GM21360 (cell line): ENCODE results near the gene ZZZ3.
"Not testable (repeated sequence)": the region's sequence is repeated elsewhere in the genome, so short reads cannot be mapped to it uniquely, and the experiment has no call there.

ENCODE experiments used
- ATAC-seq: cut with Tn5 transposase; IDR thresholded peaks from one replicate; pipeline ENCODE4 v1.9.1; 2021; ENCODE audit warnings: mild to moderate bottlenecking, moderate library complexity; ENCODE audit not compliant: unreplicated experiment

The ZZZ3 gene

DNA sequence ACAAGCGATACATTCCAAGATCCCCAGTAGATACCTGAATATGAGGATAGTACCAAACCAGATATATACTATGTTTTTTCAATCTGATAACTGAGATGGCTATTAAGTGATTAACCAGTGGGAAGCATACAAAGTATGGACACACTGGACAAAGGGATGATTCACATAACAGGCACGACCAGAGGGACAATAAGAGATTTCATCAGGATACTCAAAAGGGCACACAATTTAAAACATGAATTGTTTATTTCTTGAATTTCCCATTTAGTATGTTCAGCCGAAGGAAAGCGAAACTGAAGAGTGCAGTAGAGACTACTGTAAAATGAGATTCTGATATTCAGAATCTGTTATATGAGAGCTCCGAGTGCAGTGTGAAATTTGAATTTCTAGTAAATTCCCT lies 10.6 kb downstream of the ZZZ3 start:
- no peak for ATAC-seq

DNA sequence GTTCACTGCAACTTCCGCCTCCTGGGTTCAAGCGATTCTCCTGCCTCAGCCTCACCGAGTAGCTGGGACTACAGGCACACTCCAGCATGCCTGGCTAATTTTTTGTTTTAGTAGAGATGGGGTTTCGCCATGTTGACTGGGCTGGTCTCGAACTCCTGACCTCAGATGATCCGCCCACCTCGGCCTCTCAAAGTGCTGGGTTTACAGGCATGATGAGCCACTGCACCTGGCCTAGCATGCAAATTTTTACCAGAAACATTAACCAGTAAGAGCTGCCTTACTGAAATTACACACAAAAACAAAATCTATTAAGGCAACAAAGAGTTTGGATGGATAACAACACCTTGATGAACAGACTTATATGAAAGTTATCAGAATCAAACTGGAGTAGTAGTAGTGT lies 12.1 kb downstream of the ZZZ3 start:
- no peak for ATAC-seq

DNA sequence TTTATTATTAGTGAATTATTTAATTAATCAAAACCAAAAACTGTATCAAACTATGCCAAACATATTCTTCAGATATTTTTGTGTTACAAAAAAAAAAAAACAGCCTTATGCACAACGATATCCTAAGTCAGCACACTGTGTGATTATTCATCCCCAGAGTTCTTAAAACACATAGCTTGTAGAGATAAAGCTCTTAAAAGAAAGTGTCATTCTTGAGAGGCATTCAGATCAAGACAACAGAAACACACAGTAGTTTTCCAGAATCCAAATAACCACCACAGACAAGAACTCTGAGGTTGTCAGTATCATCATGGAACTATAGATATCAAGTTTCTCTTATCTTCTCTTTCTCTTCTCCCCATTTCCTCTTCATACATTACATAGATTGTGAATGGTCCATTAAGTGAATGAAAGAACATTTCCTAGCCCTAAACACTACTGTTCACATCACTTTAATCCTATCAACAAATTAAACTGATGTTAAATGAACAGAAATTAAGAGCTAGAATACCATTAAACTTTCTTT lies 13.5 kb downstream of the ZZZ3 start:
- ATAC-seq, result no peak

DNA sequence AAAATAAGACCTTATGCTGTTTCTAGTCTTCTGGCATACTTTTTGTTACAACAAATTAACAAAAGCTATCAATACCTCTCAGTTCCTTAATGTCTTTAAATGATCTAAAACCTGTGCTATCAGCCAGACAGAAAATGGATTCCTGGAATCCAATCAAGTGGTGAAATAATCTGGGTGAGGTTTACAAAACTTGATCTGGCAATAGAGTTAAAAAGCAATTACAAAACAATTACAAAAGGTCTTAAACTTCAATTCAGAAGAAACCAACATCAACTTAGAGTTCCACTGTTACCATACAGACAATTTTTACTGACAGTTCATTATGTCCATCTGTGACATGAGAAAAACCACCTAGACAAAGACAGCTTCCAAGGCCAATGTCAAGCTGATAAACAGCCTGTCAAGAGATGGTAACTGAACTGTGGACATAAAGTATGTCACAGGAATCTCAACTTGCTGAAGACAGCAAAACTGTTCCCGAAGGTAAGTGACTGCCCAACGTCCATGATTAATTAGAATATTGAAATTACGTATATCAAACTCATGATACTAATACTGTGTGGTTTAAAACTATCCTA lies 17.4 kb downstream of the ZZZ3 start:
- ATAC-seq, result no peak

DNA sequence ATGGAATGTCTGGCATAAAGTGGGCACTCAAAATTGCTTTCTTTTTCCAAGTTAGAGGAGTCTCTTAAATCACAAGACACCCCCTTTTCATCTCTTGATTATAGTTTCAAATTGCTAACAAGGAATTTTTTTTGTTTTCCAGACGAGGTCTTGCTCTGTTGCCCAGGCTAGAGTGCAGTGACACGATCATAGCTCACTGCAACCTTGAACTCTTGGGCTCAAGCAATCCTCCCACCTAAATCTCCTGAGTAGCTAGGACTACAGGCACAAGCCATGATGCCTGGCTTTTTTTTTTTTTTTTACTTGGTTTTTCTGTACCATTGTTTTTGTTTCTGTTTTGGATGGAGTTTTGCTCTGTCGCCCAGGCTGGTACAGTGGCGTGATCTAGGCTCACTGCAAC lies 20.8 kb downstream of the ZZZ3 start:
- ATAC-seq, result no peak

DNA sequence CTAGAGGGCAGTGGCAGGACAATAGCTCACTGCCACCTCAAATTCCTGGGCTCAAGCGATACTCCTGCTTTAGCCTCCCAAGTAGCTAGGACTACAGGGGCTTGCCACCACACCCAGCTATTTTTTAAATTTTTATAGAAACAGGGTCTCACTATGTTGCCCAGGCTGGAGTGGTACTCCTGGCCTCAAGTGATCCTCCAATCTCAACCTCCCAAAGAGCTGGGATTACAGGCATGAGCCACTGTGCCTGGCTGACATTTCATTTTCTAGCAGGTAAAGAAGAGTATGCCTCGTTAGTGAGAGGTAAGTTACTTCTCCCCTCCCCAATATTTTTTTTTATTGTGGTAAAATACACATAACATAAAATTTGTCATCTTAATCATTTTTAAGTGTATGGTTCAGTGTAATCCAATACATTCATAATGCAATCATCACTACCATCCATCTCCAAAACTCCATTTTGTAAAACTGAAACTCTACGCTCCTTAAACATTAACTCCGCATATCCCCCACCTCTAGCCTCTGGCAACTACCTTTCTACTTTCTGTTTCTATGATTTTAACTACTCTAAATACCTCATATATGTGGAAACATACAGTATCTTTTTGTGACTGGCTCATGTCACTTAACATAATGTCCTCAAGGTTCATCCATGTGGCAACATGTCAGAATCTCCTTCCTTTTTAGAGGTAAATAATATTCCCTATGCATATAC lies 22.4 kb downstream of the ZZZ3 start:
- ATAC-seq, result no peak

DNA sequence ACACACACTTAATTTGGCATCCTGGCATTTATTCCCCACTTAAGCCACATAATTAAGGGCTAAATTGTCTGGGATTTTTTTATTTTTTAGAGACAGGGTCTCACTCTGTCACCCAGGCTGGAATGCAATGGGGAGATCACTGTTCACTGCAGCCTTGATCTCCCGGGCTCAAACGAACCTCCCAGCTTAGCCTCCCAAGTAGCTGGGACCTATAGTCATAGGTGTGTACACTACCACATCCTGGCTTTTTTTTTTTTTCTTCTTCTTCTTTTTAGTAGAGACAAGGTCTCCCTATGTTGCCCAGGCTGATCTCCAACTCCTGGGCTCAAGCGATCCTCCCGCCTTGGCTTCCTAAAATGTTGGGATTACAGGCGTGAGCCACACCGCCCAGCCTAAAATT lies 24.2 kb downstream of the ZZZ3 start:
- ATAC-seq, result no peak

DNA sequence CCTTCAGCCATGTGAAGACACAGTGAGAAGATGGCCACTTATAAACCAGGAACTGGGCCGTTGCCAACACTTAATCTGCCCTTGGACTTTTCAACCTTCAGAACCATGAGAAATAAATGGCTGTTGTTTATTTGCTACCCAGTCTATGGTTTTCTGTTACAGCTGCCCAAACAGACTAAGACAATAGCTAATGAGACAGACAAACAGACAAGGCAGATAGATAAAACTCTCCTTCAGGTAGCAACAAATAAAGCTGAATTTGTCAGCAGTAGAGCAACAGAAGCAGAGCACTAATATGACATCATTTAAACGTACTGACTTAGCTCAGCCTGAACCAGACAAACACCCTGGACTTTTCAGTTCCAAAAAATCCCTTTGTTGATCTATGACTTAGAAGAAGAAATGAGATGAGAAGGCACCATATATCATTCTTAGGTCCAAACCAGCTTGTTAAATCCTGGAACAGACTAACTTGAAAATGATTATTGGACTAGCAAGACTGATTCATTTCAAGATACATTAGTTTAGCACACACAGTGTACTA lies 27.0 kb downstream of the ZZZ3 start:
- ATAC-seq, result no peak

DNA sequence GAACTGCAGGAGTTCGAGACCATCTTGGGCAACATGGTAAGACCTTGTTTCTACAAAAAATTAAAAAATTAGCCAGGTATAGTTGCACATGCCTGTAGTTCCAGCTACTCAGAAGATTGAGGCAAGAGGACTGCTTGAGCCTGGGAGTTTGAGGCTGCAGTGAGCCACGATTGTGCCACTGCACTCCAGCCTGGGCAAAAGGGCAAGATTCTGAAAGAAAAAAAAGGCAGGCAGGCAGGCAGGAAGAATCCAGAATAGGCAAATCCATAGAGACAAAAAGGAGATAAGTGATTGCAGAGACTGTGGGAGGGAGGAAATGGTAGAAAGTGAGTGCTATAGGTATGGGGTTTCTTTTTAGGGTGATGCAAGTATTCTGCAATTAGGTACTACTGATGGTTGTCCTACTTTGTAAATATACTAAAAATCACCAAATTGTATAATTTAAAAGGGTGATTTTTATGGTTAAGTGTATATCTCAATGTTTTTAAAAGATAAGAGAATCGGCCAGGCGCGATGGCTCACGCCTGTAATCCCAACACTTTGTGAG lies 29.4 kb downstream of the ZZZ3 start:
- no peak for ATAC-seq

DNA sequence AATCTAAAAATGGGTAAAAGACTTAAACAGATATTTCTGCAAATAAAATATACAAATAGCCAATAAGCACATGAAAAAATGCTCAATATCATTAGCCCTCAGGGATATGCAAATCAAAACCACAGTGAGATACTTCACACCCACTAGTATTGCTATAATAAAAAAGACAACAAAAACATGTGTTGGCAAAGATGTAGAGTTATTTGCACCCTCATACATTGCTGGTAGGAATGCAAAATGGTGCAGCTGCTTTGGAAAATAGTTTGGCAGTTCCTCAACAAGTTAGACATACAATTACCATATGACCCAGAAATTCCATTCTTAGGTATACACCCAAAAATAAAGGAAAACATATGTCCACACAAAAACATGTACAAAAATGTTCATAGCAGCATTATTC lies 30.2 kb downstream of the ZZZ3 start:
- ATAC-seq, result no peak

DNA sequence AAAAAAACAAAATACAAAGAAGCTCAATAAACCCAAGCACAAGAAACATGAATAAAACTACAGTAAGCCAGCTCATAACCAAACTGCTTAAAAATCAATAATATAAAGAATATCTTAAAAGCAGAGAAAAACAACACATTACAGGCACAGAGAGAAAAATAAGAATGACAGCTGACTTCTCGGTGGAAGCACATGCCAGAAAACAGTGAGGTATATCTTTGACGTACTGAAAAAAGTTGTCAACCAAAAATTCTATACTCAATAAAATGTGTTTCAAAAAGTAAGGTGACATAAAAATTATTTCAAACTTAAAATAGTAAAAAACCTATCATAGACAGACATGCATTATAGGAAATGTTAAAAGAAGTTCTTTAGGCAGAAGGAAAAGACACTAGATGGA lies 33.3 kb downstream of the ZZZ3 start:
- ATAC-seq, result no peak

DNA sequence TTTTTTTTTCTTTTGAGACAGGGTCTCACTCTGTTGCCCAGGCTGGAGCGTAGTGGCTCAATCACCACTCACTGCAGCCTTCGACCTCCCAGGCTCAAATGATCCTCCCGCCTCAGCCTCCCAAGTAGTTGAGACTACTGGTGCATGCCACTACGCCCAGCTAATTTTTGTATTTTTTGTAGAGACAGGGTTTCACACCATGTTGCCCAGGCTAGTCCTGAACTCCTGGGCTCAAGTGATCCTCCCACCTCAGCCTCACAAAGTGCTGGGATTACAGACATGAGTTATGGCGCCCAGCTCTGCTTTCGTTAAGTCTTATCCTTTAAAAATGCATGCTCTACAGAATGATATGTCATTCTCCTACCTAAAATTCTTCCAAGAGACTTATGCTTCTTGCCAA lies 36.2 kb downstream of the ZZZ3 start:
- ATAC-seq, result not testable (repeated sequence)

DNA sequence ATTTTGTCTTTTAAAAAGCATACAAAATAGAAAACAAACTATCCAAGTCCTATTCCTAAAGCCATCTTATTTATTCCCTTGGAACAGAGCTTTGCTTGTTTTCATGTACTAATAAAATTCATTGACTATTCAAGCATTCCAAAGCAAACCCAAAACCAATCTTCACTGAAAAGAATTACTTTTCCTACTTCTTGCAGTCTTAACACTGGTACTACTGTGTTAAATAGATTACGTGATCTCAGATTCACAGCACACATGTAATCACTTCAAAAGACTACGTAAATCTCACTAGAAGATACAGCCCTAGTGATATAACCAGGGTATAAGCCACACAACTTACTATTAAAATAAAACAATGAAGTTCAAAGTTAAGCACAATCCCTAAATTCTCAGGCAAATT lies 39.0 kb downstream of the ZZZ3 start:
- ATAC-seq, result no peak

DNA sequence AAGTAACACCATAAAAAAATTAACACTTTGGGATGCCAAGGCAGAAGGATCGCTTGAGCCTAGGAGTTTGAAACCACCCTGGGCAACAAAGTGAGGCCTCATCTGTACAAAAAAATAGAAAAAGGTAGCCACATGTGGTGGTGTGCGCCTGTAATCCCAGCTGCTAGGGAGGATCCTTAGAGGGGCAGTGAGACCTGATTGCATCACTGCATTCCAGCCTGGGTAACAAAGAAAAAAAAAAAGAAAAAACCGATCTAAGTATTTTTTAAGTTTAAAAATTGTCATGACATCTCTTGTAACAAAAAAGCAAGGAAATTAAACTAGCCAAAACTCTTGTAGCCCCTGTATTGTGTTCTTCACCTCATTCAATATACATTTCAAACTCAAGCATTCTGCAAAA lies 39.5 kb downstream of the ZZZ3 start:
- ATAC-seq, result no peak

DNA sequence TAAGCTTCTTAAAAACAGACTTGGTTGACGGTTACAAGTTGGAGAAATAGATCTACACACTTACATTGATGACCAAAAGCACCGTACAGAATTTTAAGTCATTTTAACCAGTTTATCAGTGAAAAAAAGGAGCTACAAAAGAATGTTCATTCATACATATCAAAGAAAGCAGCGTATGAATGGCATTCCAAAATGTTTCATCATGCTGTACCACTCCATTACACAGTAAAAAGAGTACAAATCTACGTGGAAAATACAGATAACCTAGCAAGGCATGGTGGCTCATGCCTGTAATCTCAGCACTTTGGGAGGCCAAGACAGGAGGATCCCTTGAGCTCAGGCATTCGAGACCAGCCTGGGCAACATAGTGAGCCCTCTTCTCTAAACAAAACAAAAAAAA lies 40.3 kb downstream of the ZZZ3 start:
- ATAC-seq, result no peak

DNA sequence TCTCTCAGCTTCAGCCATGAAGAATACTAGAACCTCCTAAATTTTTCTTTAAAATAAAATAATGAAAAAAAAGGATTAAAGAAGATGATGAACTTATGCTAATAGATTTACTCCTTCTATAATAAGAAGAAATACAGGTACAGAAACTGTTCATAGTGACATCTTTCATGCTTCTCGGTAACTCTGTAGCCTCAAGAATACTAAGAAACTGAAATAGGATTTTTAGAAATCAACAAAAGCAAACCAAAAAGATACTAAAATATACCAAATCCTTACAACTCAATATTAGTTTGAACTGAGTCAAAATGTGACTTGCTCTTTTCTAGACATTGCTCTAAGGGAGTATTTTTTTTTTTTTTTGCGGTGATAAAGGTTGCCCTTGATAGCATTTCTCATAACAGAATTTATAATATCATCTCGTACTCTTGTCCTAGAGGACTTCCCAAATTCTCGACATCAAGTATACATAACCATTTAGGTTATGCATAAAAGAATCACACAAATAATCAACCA lies 42.8 kb downstream of the ZZZ3 start:
- ATAC-seq, result no peak

DNA sequence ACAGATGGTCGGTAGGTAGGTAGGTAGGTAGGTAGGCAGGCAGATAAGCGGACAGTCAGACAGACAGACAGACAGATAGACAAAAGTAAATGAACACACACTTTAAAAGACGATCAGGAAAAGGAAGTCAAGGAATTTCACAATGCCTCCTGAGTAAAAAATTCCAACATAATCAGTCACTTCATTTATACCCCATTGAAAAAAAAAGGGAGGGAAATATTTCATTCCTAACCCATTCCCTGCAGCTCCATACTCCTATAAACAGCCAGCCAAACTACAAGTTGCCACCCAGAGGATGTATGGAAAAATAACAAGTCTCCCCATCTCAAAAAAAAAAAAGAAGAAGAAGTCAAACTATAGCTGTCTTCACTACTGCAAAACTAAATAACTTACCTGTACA lies 43.4 kb downstream of the ZZZ3 start:
- ATAC-seq, result no peak

DNA sequence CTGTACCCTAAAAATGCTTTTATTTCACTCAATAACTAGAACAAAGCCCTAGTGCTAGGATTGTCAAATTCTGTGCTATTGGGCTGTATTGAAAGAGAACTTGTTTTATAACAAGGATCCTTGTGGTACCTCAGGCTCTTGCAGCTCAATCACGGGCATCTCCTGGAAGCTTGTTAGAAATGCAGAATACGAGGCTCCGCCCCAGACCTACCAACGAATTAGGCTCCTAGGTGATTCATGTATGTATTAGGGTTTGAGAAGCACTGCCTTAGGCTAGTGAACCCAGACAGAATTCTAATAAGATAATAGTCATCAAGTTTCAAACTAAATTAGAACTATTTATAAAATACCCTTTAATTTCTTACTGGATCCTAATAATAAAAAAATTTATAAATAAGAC lies 45.6 kb downstream of the ZZZ3 start:
- no peak for ATAC-seq
